Adrenal gland (tissue), 12 donors: Measurements from ENCODE around the gene CHST3. TPM values are rescaled to one million over a fixed set of nuclear protein-coding genes. Genes with fewer than 3 reads are reported as not detected.
A peak's percentile ranks its signal among the peaks of the same experiment; 100 is the strongest.

Source experiments
- DNase-seq, 7 donors: peaks; one replicate each; pipeline ENCODE4 v3.0.0-alpha.2; 2019 to 2020
- H3K27ac ChIP-seq, 5 donors: fragments of 200-600 bp; sonication (generic) in 4 of 5; 1 replicate in 3 of 5; 2 replicates in 2 of 5; pipeline versions ENCODE4 v1.5.1 to v1.8.0; 2016 to 2020; ENCODE audit warnings: mild to moderate bottlenecking in 1 of 5
- H3K27me3 ChIP-seq: fragments of 200-600 bp; 2 replicates; pipeline ENCODE4 v1.8.0; 2021
- H3K36me3 ChIP-seq, 2 donors: fragments of 200-600 bp; replicated peaks in 1 of 2; 1 replicate in 1 of 2; 2 replicates in 1 of 2; pipeline versions ENCODE4 v1.5.1 to v1.8.0; 2018 to 2022
- H3K4me1 ChIP-seq, 2 donors: fragments of 200-600 bp; replicated peaks in 1 of 2; 1 replicate in 1 of 2; 2 replicates in 1 of 2; pipeline versions ENCODE4 v1.5.1 to v1.8.0; 2018 to 2021
- H3K4me3 ChIP-seq, 4 donors: fragments of 200-600 bp; sonication (generic) in 3 of 4; one replicate each; pipeline ENCODE4 v1.5.1; 2016 to 2018
- H3K9me3 ChIP-seq, 3 donors: fragments of 200-600 bp; sonication (generic) in 1 of 3; replicated peaks in 1 of 3; 1 replicate in 2 of 3; 2 replicates in 1 of 3; pipeline versions ENCODE4 v1.5.1 to v1.8.0; 2016 to 2021
- POLR2A ChIP-seq, 2 donors: fragments of 450-650 bp; IDR thresholded peaks; one replicate each; pipeline ENCODE4 v1.6.1; 2017; ENCODE audit warnings: antibody characterized with exemption in 2 of 2, mild to moderate bottlenecking in 2 of 2, moderate library complexity in 1 of 2
- WGBS, 4 donors: extraction: QIAGEN DNeasy Blood & Tissue Kit in 2 of 4; methylation state at CpG; one replicate each; pipeline versions ENCODE4 v1.1.5 to v1.1.7; 2013 to 2017; 5-methylcytosine and 5-hydroxymethylcytosine counted together
- intact Hi-C, 2 donors: fragments of 100-400 bp; cut with DNase I; formaldehyde crosslinking; loops; one replicate each; pipeline versions ENCODE4 v1.14.1 to v1.15.0; 2022 to 2023
- polyA plus RNA-seq, 3 donors: library from polyadenylated mRNA; stranded (reverse); fragments of 200-250 nt in 2 of 3; fragments of 350-450 nt in 1 of 3; fragmentation: Illumina TruSeq in 1 of 3; extraction: RNeasy Lipid Tissue Mini Kit (QIAGEN cat#74804) in 1 of 3; gene quantifications; one replicate each; pipeline ENCODE4 v1.2.3, GENCODE V29; 2013 to 2014
- total RNA-seq, 9 donors: library from RNA; depleted of rRNA in 4 of 9; stranded (reverse); fragments of >200 nt in 4 of 9; fragments of 120-200 nt in 1 of 9; fragmentation: NEBNext Ultra II Directional in 1 of 9; extraction: Animal tissue kit (Norgen Biotek cat#: 25700) in 1 of 9; gene quantifications; one replicate each; pipeline versions ENCODE4 v1.1.0 to v1.2.4, GENCODE V29; 2013 to 2023
- TF ChIP-seq, protein P1 (sequence below), 6 experiments: fragments of 450-650 bp in 4 of 6; fragments of 200-600 bp in 2 of 6; sonication (generic) in 1 of 6; IDR thresholded peaks; 1 replicate in 5 of 6; 2 replicates in 1 of 6; pipeline versions ENCODE4 v1.5.1 to v1.8.0; 2016 to 2021; ENCODE audit warnings: antibody characterized with exemption in 6 of 6, mild to moderate bottlenecking in 2 of 6, moderate library complexity in 1 of 6
- donor health status: healthy with polysubstance abuse.
- donor health status: Bipolar disorder and iron deficiency.
- donor health status: DM: yes; HTN: yes; CAD: no.
- donor health status: DM: no; HTN: no; CAD: no.
- donor health status: DM: no; HTN: no; CAD: no.
- donor health status: DM: yes; HTN: yes; CAD: no.

CHST3 gene
- total and polyA plus RNA-seq, 12 donors: 3.9 to 49.7 (median 32.6) TPM

- DNase-seq: no peak
- no peak overlapping the region for H3K4me3 ChIP-seq
- peaks cover 27 to 55% of the 10 kb centered on the region in 2 donors for H3K4me1 ChIP-seq
- H3K9me3 ChIP-seq: no peaks in the 10 kb centered on the region
- no peaks in the 10 kb centered on the region for H3K27me3 ChIP-seq
- no peaks in the 10 kb centered on the region for H3K36me3 ChIP-seq
- intact Hi-C loops: no loop called here
- 89 to 94% (median 91%) methylated on average over 11 of the region's 11 CpGs for WGBS, 4 donors
- no peak overlapping the region for H3K27ac ChIP-seq
- TF ChIP-seq, protein P1, sequence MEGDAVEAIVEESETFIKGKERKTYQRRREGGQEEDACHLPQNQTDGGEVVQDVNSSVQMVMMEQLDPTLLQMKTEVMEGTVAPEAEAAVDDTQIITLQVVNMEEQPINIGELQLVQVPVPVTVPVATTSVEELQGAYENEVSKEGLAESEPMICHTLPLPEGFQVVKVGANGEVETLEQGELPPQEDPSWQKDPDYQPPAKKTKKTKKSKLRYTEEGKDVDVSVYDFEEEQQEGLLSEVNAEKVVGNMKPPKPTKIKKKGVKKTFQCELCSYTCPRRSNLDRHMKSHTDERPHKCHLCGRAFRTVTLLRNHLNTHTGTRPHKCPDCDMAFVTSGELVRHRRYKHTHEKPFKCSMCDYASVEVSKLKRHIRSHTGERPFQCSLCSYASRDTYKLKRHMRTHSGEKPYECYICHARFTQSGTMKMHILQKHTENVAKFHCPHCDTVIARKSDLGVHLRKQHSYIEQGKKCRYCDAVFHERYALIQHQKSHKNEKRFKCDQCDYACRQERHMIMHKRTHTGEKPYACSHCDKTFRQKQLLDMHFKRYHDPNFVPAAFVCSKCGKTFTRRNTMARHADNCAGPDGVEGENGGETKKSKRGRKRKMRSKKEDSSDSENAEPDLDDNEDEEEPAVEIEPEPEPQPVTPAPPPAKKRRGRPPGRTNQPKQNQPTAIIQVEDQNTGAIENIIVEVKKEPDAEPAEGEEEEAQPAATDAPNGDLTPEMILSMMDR (IDR thresholded peaks at IDR 0.05): no peak
- no peak for TF ChIP-seq POLR2A (IDR thresholded peaks at IDR 0.05)
Observed at GRCh38 chr10:72019085-72019876, 55.1 kb downstream of the CHST3 start.

- intact Hi-C loops: no loop called here
- Histone ChIP-seq H3K27me3 (no peaks in the 10 kb centered on the region), H3K36me3 (no peaks in the 10 kb centered on the region), H3K4me3 (no peak overlapping the region), H3K27ac (peak overlapping the region in 1 of 5 donors; percentile 71), H3K4me1 (peaks cover 25 to 36% of the 10 kb centered on the region in 2 donors), H3K9me3 (no peaks in the 10 kb centered on the region)
- peak in 1 of 7 donors; percentile 43 for DNase-seq
- 57 to 64% (median 63%) methylated on average over 7 to 9 of the region's 9 CpGs for WGBS, 4 donors
- TF ChIP-seq POLR2A (IDR thresholded peaks at IDR 0.05): no peak
- TF ChIP-seq, protein P1 (IDR thresholded peaks at IDR 0.05): no peak
Observed at GRCh38 chr10:72020914-72021809, 57.0 kb downstream of the CHST3 start.

GRCh38 chr10:72022228-72022627 is 58.0 kb downstream of the CHST3 start:
- no peak for DNase-seq
- no peaks in the 10 kb centered on the region for H3K9me3 ChIP-seq
- peaks cover 14 to 25% of the 10 kb centered on the region in 2 donors for H3K4me1 ChIP-seq
- intact Hi-C loops: no loop called here
- H3K36me3 ChIP-seq: no peaks in the 10 kb centered on the region
- H3K27ac ChIP-seq: no peak overlapping the region
- no peaks in the 10 kb centered on the region for H3K27me3 ChIP-seq
- no peak for TF ChIP-seq POLR2A (IDR thresholded peaks at IDR 0.05)
- TF ChIP-seq, protein P1 (IDR thresholded peaks at IDR 0.05): no peak
- H3K4me3 ChIP-seq: no peak overlapping the region
- 83 to 85% (median 84%) methylated on average over 6 of the region's 6 CpGs for WGBS, 4 donors

GRCh38 chr10:72024596-72024995 is 60.4 kb downstream of the CHST3 start:
- H3K4me3 ChIP-seq: no peak overlapping the region
- peaks cover 8 to 19% of the 10 kb centered on the region in 2 donors for H3K4me1 ChIP-seq
- H3K27ac ChIP-seq: no peak overlapping the region
- TF ChIP-seq, protein P1 (IDR thresholded peaks at IDR 0.05): no peak
- no peak for TF ChIP-seq POLR2A (IDR thresholded peaks at IDR 0.05)
- DNase-seq: no peak
- intact Hi-C loops: no loop called here
- H3K27me3 ChIP-seq: no peaks in the 10 kb centered on the region
- H3K36me3 ChIP-seq: no peaks in the 10 kb centered on the region
- H3K9me3 ChIP-seq: no peaks in the 10 kb centered on the region
- 78 to 95% (median 91%) methylated on average over 4 of the region's 4 CpGs for WGBS, 4 donors
